Uterus (tissue), 4 donors: ENCODE results near the gene TP53RK. TPM values are rescaled to one million over a fixed set of nuclear protein-coding genes. Genes with fewer than 3 reads are reported as not detected.

ENCODE experiments used
- DNase-seq, 2 donors: peaks; one replicate each; pipeline ENCODE4 v3.0.0-alpha.2; 2019 to 2020
- H3K27ac ChIP-seq, 2 donors: fragments of 200-600 bp; sonication (generic); 1 replicate in 1 of 2; 2 replicates in 1 of 2; pipeline ENCODE4 v1.5.1; 2016 to 2018
- H3K27me3 ChIP-seq, 2 donors: fragments of 200-600 bp; sonication (generic); one replicate each; pipeline ENCODE4 v1.5.1; 2018 to 2019; ENCODE audit warnings: control low read depth in 1 of 2
- H3K36me3 ChIP-seq, 2 donors: fragments of 200-600 bp; sonication (generic); one replicate each; pipeline ENCODE4 v1.5.1; 2019; ENCODE audit warnings: control low read depth in 1 of 2
- H3K4me1 ChIP-seq, 2 donors: fragments of 200-600 bp; sonication (generic); one replicate each; pipeline ENCODE4 v1.5.1; 2018 to 2019; ENCODE audit warnings: control low read depth in 1 of 2
- H3K4me3 ChIP-seq, 2 donors: fragments of 200-600 bp; sonication (generic); 1 replicate in 1 of 2; 2 replicates in 1 of 2; pipeline ENCODE4 v1.5.1; 2018 to 2019; ENCODE audit warnings: mild to moderate bottlenecking in 1 of 2
- H3K9me3 ChIP-seq, 2 donors: fragments of 200-600 bp; sonication (generic); one replicate each; pipeline ENCODE4 v1.5.1; 2019; ENCODE audit warnings: control low read depth in 1 of 2
- CTCF ChIP-seq, 4 experiments: fragments of 200-600 bp in 2 of 4; fragments of 450-650 bp in 2 of 4; sonication (generic) in 2 of 4; IDR thresholded peaks; one replicate each; pipeline ENCODE4 v1.5.1; 2016 to 2019; ENCODE audit warnings: antibody characterized with exemption in 4 of 4, mild to moderate bottlenecking in 2 of 4, moderate library complexity in 1 of 4
- POLR2A ChIP-seq, 2 donors: fragments of 450-650 bp; IDR thresholded peaks; one replicate each; pipeline ENCODE4 v1.6.1; 2016; ENCODE audit warnings: antibody characterized with exemption in 2 of 2, mild to moderate bottlenecking in 1 of 2, moderate library complexity in 1 of 2
- intact Hi-C: fragments of 100-400 bp; cut with DNase I; formaldehyde crosslinking; loops from one replicate; pipeline ENCODE4 v1.15.1; 2023; ENCODE audit warnings: low total_unique reads
- total RNA-seq, 4 donors: library from RNA; depleted of rRNA in 3 of 4; stranded (reverse); fragments of >200 nt in 3 of 4; gene quantifications; one replicate each; pipeline versions ENCODE4 v1.1.0 to v1.2.4, GENCODE V29; 2014 to 2023
- donor health status: DM: yes; HTN: yes; CAD: no.

TP53RK gene
- total RNA-seq, 4 donors from 2014 or later, result 14.1 to 64.6 (median 40.2) TPM

- Histone ChIP-seq H3K4me1 (peaks cover 0 to 4% of the 10 kb centered on the region in 2 donors), H3K4me3 (no peak overlapping the region), H3K9me3 (no peaks in the 10 kb centered on the region), H3K27me3 (no peaks in the 10 kb centered on the region), H3K36me3 (no peaks in the 10 kb centered on the region), H3K27ac (no peak overlapping the region)
- intact Hi-C loops, result no loop called here
- TF ChIP-seq POLR2A (IDR thresholded peaks at IDR 0.05) (no peak), CTCF (IDR thresholded peaks at IDR 0.05) (no peak)
- no peak for DNase-seq
Measured at GRCh38 chr20:46691196-46691595, 2.0 kb upstream of the TP53RK start.

- Histone ChIP-seq H3K27ac (peak overlapping the region; percentile 96 to 98), H3K27me3 (no peaks in the 10 kb centered on the region), H3K9me3 (no peaks in the 10 kb centered on the region), H3K36me3 (no peaks in the 10 kb centered on the region), H3K4me1 (peaks cover 0 to 4% of the 10 kb centered on the region in 2 donors), H3K4me3 (peak overlapping the region; percentile 43 to 89)
- no peak for DNase-seq
- TF ChIP-seq POLR2A (IDR thresholded peaks at IDR 0.05) (no peak), CTCF (IDR thresholded peaks at IDR 0.05) (no peak)
- intact Hi-C loops, result no loop called here
Measured at GRCh38 chr20:46690219-46691106, 1.2 kb upstream of the TP53RK start.

GRCh38 chr20:46689754-46690085 lies 476 bp upstream of the TP53RK start:
- Histone ChIP-seq H3K4me1 (peaks cover 0 to 4% of the 10 kb centered on the region in 2 donors), H3K27ac (peak overlapping the region; percentile 96 to 98), H3K9me3 (no peaks in the 10 kb centered on the region), H3K4me3 (peak overlapping the region; percentile 43 to 89), H3K36me3 (no peaks in the 10 kb centered on the region), H3K27me3 (no peaks in the 10 kb centered on the region)
- no peak for DNase-seq
- TF ChIP-seq POLR2A (IDR thresholded peaks at IDR 0.05) (no peak), CTCF (IDR thresholded peaks at IDR 0.05) (no peak)
- intact Hi-C loops, result no loop called here

- Histone ChIP-seq H3K4me3 (peak overlapping the region; percentile 43 to 89), H3K4me1 (peaks cover 0 to 4% of the 10 kb centered on the region in 2 donors), H3K9me3 (no peaks in the 10 kb centered on the region), H3K27ac (peak overlapping the region; percentile 96 to 98), H3K36me3 (no peaks in the 10 kb centered on the region), H3K27me3 (no peaks in the 10 kb centered on the region)
- intact Hi-C loops, result no loop called here
- TF ChIP-seq CTCF (IDR thresholded peaks at IDR 0.05), result no peak
- DNase-seq, result no peak
Measured at GRCh38 chr20:46688151-46689081, 828 bp downstream of the TP53RK start.
